Measurements from ENCODE around the gene AIFM3.
A peak's percentile ranks its signal among the peaks of the same experiment; 100 is the strongest.

Gene AIFM3

GRCh38 chr22:20991252-20992055, 24.4 kb downstream of the AIFM3 start:
- no peak for DNase-seq (ENCODE audit: low spot score)

- DNase-seq (ENCODE audit: low spot score) = no peak
These were observed 25.0 kb downstream of the AIFM3 start for GRCh38 chr22:20992056-20992442.

- DNase-seq (ENCODE audit: low spot score) = no peak
These were observed 25.6 kb downstream of the AIFM3 start for GRCh38 chr22:20992456-20993303.

- DNase-seq (ENCODE audit: low spot score) = no peak
These were observed 26.5 kb downstream of the AIFM3 start for GRCh38 chr22:20993304-20994127.

- no peak for DNase-seq (ENCODE audit: low spot score)
These were observed 27.3 kb downstream of the AIFM3 start for GRCh38 chr22:20994128-20994901.

- no peak for DNase-seq (ENCODE audit: low spot score)
These were observed 27.8 kb downstream of the AIFM3 start for GRCh38 chr22:20994902-20995241.

- DNase-seq (ENCODE audit: low spot score) = no peak
These were observed 28.4 kb downstream of the AIFM3 start for GRCh38 chr22:20995329-20996030.

GRCh38 chr22:20996031-20996410, 29.0 kb downstream of the AIFM3 start:
- DNase-seq (ENCODE audit: low spot score) = no peak

GRCh38 chr22:20996598-20997535, 29.8 kb downstream of the AIFM3 start:
- DNase-seq (ENCODE audit: low spot score) = no peak

GRCh38 chr22:20997536-20998257, 30.6 kb downstream of the AIFM3 start:
- DNase-seq (ENCODE audit: low spot score) = no peak

- no peak for DNase-seq (ENCODE audit: low spot score)
These were observed 31.6 kb downstream of the AIFM3 start for GRCh38 chr22:20998411-20999336.

GRCh38 chr22:20999350-21000206, 32.5 kb downstream of the AIFM3 start:
- no peak for DNase-seq (ENCODE audit: low spot score)

GRCh38 chr22:21000207-21000986, 33.3 kb downstream of the AIFM3 start:
- DNase-seq (ENCODE audit: low spot score) = no peak

GRCh38 chr22:21000987-21001600, 34.0 kb downstream of the AIFM3 start:
- DNase-seq (ENCODE audit: low spot score) = no peak

- peak; percentile 96 for DNase-seq (ENCODE audit: low spot score)
These were observed 34.7 kb downstream of the AIFM3 start, which contains the start of gene THAP7 for GRCh38 chr22:21001601-21002325. Gene THAP7 (minus strand): TSS chr22:21002118. CDS start chr22:21001911, 207 bp downstream.

All from COLO829 (cell line).